CD4-positive, alpha-beta T cell treated with Interleukin-15 for 4 hours (primary cell): ENCODE measurements around the gene OR2W3.

Experiments
- DNase-seq: peaks from one replicate; pipeline ENCODE4 v3.0.0-alpha.2; 2020; ENCODE audit warnings: low spot score

OR2W3 gene

DNA sequence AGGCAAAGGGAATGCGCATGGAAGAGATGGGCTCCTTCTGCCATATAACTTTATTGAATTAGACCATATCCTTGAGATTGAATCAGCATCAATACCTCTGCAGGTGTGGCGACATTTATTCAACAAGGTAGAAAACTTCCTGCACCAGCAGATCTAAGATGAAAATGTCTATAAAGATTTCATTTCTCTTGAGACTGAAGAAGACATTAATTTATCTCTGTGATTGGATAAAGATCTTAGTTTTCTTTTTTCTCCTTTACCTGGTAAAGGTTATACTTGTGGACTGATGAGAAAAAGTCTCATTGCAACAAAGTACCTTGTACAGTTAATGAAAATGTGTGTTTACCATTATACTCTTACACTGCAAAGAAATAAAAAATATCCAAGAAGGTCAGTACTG, 24.6 kb downstream of the OR2W3 start, which contains the start of gene OR2T8:
TSS of gene OR2T8 (plus strand) at position 301 of the 400 bp plus-strand sequence. CDS start 766 bp downstream, outside the sequence.
- no peak for DNase-seq

DNA sequence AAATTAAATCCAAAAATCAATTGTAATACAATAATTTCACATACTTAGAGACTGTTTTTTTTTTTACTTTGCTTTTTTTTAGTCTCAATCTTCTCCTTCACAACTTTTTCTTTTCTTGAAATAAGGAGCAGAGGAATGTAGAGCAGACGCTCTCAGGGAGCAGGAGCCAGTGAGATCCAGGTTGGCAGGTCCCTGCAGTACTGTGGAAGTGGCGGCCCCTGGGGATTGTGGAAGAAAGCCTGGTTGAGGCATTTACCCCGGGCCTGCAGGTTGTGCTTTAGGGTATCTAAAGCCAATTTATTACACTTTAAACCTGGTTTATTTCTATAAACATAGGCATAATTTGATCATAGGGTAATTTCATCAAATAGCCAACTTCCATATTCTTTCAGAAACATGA, 28.6 kb downstream of the OR2W3 start:
- no peak for DNase-seq

DNA sequence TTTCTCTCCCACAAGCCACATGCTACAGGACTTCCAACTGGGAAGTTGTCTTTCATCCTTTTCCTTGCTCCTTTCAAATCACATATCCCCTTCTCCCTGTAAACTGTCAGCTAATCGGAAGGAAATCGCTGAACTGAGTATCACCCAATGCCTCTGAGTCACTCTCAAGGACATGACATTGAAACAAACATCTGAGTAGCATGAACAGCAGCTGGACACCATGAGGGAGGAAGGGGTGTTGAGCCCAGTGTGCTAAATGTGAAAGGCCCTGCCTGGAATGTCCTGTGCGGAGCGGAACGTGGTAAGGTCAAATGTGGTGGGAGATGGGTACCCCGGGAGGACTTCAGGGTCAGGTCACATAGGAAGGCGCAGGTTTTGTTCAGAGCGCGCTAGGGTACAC, 29.5 kb downstream of the OR2W3 start, which contains the start of gene OR2AJ1:
TSS of gene OR2AJ1 (plus strand) at position 22 of the 400 bp plus-strand sequence. CDS start 8,880 bp downstream, outside the sequence.
- no peak for DNase-seq

DNA sequence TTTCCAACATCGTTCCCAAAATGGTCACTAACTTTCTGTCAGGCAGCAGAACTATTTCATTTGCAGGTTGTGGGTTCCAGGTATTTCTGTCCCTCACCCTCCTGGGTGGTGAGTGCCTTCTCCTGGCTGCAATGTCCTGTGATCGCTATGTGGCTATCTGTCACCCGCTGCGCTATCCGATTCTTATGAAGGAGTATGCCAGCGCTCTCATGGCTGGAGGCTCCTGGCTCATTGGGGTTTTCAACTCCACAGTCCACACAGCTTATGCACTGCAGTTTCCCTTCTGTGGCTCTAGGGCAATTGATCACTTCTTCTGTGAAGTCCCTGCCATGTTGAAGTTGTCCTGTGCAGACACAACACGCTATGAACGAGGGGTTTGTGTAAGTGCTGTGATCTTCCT, 38.6 kb downstream of the OR2W3 start:
- DNase-seq: no peak

DNA sequence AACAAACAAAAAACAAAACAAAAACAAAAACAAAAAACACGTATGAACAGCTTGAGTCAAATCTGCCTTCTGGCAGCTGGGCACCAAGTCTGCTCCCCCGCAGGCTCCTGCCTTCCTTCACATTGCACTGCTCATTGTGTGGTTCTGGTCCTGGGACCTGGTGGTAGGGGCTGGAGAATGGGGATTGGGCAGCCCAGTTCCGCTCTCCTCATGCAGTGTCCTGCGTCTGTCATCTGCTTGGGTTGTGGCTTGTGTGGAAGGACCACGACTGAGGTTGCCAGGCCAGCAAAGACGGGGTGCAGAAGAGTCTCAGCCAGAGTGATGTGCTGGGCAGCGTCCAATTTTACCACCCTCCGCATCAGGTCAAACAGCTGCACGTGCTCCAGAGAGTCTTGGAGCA, 40.4 kb downstream of the OR2W3 start:
- DNase-seq: no peak

DNA sequence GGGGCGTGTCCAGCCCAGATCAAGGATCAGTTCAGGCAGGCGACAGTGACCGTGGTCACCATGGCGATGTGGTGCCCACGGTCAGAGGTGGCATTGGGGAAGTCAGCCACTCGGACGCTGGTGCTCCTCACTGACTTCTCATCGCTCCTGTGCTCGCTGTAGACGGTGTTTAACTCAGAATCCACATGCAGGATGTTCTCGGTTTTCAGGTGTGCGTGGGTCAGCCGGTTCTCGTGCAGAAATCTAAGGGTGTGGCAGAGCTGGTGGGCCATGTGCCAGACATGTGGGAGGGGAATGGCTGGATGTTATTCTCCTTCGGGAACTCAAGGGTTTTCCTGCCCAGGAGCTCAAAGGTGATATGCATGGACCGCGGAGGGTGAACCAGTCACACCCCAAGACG, 41.0 kb downstream of the OR2W3 start:
- no peak for DNase-seq

DNA sequence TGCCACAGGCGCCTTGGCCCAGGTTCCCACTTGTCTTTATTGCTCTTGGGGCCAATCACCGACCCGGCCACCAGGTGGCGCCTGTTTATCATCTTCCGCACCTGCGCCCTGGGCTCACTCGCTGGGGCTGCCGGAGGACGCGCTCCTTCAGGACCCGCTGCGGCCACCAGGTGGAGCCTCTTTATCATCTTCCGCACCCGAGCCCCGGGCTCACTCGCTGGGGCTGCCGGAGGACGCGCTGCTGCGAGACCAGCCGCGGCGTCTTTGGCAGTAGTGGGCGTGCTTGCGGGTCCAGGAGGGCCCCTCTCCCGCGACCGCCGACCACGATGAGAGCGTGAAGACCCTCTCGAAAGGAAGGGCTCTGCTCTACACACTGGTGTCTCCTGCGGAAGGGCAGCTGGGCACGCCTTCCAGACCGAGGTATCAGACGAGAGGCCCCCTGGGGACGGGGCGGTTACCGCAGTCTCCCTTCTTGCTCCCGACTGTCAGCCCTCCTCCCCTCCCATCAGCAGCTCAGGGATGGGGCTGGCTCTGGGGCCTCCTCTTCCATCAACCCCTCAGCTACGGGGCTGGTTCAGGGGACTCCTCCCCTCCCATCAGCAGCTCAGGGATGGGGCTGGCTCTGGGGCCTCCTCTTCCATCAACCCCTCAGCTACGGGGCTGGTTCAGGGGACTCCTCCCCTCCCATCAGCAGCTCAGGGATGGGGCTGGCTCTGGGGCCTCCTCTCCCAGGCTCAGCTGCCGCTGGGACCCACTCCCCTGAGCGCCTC, 41.8 kb downstream of the OR2W3 start:
- peak; percentile 81 for DNase-seq

DNA sequence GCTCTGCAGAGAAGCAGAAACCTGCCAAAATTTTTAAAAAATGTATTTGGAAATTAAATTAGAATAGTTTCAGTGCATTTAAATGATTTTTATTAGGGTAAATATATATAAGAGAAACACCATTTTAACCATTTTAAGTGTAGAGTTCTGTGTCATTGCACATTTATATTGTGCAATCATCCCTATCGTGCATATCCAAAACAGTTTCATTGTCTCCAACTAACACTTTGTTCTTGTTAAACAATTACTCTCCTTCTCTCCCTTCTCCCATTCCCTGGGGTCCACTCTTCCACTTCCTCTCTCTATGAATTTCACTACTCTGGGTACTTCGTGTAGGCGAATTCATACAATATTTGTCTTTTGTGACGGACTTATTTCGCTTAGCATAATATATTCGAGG, 47.2 kb downstream of the OR2W3 start:
- no peak for DNase-seq
